ENCODE measurements around the gene SCAMP3.
"Not testable (repeated sequence)": the region's sequence is repeated elsewhere in the genome, so short reads cannot be mapped to it uniquely, and the experiment has no call there.

The SCAMP3 gene

GRCh38 chr1:155226910-155227260 lies 35.3 kb downstream of the SCAMP3 start:
- peak; percentile 54 for DNase-seq

GRCh38 chr1:155226188-155226909 lies 35.8 kb downstream of the SCAMP3 start:
- DNase-seq = peak; percentile 84

- not testable (repeated sequence) for DNase-seq
These were observed 36.8 kb downstream of the SCAMP3 start for GRCh38 chr1:155225404-155225759.

- DNase-seq = no peak
These were observed 39.1 kb downstream of the SCAMP3 start for GRCh38 chr1:155223047-155223446.

GRCh38 chr1:155220211-155220965 lies 41.8 kb downstream of the SCAMP3 start:
- not testable (repeated sequence) for DNase-seq

- no peak for DNase-seq
These were observed 42.5 kb downstream of the SCAMP3 start for GRCh38 chr1:155219592-155220031.

GRCh38 chr1:155218854-155219591 lies 43.1 kb downstream of the SCAMP3 start:
- peak; percentile 6 for DNase-seq

- DNase-seq = not testable (repeated sequence)
These were observed 47.5 kb downstream of the SCAMP3 start for GRCh38 chr1:155214702-155215101.

- DNase-seq = not testable (repeated sequence)
These were observed 50.1 kb downstream of the SCAMP3 start for GRCh38 chr1:155212051-155212440.

- not testable (repeated sequence) for DNase-seq
These were observed 50.6 kb downstream of the SCAMP3 start for GRCh38 chr1:155211381-155212050.

- no peak for DNase-seq
These were observed 51.7 kb downstream of the SCAMP3 start for GRCh38 chr1:155210314-155211104.

GRCh38 chr1:155209312-155209721 lies 52.8 kb downstream of the SCAMP3 start:
- no peak for DNase-seq

GRCh38 chr1:155208541-155209311 lies 53.4 kb downstream of the SCAMP3 start, which contains the start of gene MTX1:
MTX1 (plus strand) TSS chr1:155208695; CDS start chr1:155208805, 110 bp downstream.
- peak; percentile 73 for DNase-seq

- peak; percentile 57 for DNase-seq
These were observed 54.2 kb downstream of the SCAMP3 start, which contains the start of gene THBS3 for GRCh38 chr1:155207806-155208540. THBS3 (minus strand) TSS chr1:155207897; CDS start chr1:155207876, 21 bp downstream.

- peak; percentile 80 for DNase-seq
These were observed 55.0 kb downstream of the SCAMP3 start for GRCh38 chr1:155206891-155207805.

Data from COR-L47 (cell line).